NOMO-1 (cell line): ENCODE measurements around the gene IFI16.

Experiments
- DNase-seq, 2 experiments: peaks; one replicate each; lab custom pipeline; 2025; ENCODE audit not compliant: unreplicated experiment in 2 of 2; lab: John Stamatoyannopoulos, UW

IFI16 gene

DNA sequence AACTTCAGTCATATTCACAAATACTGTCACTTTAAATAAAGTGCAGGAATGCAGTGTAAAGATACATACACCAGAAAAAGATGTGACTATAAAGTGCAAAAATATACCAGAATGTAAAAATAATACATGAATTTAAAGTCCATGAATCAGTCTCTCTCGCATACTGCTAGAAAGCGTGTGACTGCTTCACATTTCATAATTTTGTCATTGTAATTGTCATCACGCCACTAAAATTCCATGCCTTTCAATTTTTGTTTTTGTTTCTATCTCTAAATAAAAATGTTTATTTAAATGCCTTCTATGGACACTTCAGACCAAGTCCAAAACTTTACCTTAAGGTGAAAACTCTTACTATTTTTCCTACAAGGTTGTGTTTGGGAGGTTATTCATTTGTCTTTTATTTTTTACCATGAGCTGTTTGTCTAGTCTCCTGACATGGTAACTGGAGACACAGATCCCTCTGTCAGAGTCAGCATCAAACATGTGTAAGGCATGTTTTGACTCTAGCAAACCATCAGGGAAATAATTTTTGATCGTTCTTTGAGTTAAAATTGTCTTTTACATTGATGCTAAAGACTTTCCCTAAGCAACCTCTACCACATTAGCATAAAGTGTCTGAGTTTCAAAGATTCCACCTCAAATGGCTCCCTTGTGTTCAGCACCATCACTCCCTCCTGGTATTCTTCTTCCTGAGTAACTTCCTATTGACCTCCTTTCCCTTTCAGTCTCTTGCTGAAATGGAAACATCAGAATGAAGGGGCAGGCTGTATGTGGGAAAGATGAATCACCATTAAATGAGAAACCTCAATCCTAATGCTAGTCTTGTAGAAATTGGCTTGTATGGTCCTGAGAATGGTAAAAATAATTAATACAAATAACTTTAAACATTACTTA lies 80.8 kb downstream of the IFI16 start:
- no peak for DNase-seq

DNA sequence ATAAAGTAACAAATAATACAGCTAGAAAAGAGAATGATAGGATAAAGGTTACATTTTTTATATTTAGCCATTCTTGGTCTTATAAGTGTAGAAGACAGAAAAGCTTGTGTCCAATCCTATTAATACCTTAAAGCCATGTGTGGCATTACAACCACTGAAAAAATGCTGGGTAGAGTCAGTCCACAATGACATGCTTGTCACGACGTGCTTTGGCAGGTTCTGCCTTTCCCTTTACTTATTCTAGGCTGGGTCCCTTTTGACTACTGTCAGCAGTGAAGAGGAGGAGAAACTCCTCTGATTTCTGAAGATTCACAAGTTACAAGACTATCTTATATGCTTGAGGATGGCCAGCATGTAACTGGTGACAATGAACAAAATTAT lies 81.5 kb downstream of the IFI16 start:
- DNase-seq = no peak

DNA sequence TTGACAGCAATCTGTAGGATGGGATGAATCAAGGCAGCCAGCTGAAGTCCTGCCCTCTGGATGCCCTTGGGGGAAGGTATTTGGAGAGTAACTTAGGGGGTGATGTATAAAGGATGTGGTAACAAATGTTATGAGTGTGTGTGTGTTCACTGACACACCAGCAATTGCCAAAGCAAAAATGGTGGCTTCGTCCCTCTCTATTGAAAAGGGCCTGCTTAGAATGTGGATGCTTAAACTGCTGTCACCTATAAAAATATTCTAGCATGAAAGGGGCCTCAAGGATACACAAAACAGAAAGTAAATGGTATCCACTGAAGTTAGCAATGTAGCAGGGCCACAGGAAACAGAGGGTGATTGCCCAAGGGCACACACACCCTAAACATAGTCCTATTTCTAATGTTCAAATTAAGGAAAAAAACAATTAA lies 81.9 kb downstream of the IFI16 start:
- DNase-seq = peak; percentile 75 to 93

GRCh38 chr1:159092036-159092760 lies 82.5 kb downstream of the IFI16 start:
- DNase-seq = peak; percentile 69 to 91

- DNase-seq = no peak
Measured at GRCh38 chr1:159098596-159098995, 88.9 kb downstream of the IFI16 start.

- no peak for DNase-seq
Measured at GRCh38 chr1:159100589-159100988, 90.9 kb downstream of the IFI16 start.

DNA sequence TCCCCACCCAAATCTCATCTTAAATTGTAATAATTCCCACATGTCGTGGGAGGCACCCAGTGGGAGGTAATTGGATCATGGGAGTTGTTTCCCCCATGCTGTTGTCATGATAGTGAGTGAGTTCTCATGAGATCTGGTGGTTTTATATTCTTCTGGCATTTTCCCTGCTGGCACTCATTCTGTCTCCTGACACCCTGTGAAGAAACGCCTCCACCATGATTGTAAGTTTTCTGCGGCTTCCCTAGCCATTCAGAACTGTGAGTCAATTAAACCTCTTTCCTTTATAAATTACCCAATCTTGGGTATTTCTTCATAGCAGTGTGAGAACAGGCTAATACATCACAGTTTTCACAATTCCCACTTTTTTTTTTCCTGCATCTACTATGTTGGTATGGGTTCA lies 93.3 kb downstream of the IFI16 start:
- DNase-seq = peak in 1 of 2 experiments; percentile 9
